ENCODE results near the gene SCN2B. TPM values are rescaled to one million over a fixed set of nuclear protein-coding genes. Genes with fewer than 3 reads are reported as not detected.

SCN2B gene
- total RNA-seq, 2 donors from 2014 or later = 3.4 to 8.2 TPM

DNA sequence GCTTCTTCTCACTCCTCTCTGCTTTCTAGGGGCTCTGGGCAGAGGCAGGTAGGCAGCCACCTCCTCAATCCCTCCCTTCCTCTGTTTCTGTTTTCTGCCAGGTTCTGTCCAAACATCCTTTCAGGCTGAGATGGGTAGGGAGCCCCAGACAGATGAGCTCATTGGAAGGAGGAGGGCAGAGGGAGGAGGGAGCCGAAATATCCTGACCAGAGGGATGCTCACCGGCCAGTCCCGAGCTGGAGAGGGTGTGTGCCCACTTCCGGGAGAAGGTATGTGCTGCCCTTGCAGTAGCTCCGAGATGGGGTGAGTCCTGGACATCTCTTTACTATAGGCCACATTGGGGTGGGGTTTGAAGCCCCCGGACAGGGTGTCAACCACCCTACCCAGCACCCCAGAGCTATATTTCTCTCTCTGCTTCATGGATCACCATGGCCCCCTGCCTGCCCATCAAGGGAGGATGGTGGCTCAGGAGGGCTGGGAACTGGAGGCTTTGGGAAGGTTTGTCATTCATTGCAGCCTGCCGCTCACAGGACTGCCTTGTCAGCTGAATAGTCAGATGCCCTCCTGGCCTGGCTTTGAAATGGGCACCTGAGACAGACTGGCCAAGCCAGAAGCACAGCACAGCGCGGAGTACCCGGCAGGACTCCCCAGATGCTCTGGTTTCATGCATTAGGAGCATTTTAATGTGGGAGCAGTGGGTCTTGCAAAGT lies 19.1 kb downstream of the SCN2B start:
- no peak for DNase-seq (ENCODE audit: low spot score)
- TF ChIP-seq, protein P1, sequence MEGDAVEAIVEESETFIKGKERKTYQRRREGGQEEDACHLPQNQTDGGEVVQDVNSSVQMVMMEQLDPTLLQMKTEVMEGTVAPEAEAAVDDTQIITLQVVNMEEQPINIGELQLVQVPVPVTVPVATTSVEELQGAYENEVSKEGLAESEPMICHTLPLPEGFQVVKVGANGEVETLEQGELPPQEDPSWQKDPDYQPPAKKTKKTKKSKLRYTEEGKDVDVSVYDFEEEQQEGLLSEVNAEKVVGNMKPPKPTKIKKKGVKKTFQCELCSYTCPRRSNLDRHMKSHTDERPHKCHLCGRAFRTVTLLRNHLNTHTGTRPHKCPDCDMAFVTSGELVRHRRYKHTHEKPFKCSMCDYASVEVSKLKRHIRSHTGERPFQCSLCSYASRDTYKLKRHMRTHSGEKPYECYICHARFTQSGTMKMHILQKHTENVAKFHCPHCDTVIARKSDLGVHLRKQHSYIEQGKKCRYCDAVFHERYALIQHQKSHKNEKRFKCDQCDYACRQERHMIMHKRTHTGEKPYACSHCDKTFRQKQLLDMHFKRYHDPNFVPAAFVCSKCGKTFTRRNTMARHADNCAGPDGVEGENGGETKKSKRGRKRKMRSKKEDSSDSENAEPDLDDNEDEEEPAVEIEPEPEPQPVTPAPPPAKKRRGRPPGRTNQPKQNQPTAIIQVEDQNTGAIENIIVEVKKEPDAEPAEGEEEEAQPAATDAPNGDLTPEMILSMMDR (IDR thresholded peaks at IDR 0.05) = no peak
- no peaks in the 10 kb centered on the region for H3K27me3 ChIP-seq

DNA sequence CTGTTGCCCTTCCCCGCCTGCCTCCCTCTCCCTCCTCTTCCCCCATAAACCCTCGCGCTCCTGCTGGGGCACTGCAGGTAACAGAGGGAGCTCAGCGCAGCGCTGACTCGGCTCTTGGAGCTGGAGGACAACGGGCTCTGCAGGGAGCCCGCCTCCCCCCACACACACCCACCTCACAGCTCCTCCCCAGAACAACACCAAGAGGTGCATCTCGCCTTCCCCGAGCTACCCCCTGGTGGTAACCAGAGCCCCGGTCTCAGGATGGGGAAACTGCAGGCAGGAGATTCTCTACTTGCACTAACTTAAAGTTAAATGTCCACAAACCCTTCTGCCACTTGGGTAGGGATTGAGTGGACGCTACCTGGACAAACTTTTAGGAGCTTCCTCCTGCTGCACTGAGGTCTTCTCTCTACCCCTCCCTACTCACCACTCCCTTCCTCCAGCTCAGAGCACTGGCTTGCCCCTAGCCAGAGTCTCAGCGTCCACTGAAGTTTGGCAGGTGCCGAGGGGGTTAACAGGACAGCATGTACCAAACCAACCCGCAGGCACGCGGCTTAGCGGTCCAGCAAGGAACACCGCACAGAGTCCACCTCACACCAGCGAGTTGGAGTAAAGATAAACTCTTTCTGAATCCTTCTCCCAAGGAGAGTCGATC lies 19.8 kb downstream of the SCN2B start:
- H3K36me3 ChIP-seq = no peaks in the 10 kb centered on the region
- peak overlapping the region in 1 of 2 donors; percentile 4 for H3K4me3 ChIP-seq
- peaks cover 0 to 30% of the 10 kb centered on the region in 2 donors for H3K4me1 ChIP-seq
- H3K27ac ChIP-seq = no peak overlapping the region
- no peak for DNase-seq (ENCODE audit: low spot score)
- no peaks in the 10 kb centered on the region for H3K9me3 ChIP-seq
- TF ChIP-seq, protein P1 (IDR thresholded peaks at IDR 0.05) = no peak
- no peaks in the 10 kb centered on the region for H3K27me3 ChIP-seq

More for the DNA sequence above, 19.1 kb downstream of the SCN2B start:
- Histone ChIP-seq H3K9me3 (no peaks in the 10 kb centered on the region), H3K27ac (no peak overlapping the region), H3K4me3 (no peak overlapping the region), H3K36me3 (no peaks in the 10 kb centered on the region), H3K4me1 (peaks cover 0 to 24% of the 10 kb centered on the region in 2 donors)

DNA sequence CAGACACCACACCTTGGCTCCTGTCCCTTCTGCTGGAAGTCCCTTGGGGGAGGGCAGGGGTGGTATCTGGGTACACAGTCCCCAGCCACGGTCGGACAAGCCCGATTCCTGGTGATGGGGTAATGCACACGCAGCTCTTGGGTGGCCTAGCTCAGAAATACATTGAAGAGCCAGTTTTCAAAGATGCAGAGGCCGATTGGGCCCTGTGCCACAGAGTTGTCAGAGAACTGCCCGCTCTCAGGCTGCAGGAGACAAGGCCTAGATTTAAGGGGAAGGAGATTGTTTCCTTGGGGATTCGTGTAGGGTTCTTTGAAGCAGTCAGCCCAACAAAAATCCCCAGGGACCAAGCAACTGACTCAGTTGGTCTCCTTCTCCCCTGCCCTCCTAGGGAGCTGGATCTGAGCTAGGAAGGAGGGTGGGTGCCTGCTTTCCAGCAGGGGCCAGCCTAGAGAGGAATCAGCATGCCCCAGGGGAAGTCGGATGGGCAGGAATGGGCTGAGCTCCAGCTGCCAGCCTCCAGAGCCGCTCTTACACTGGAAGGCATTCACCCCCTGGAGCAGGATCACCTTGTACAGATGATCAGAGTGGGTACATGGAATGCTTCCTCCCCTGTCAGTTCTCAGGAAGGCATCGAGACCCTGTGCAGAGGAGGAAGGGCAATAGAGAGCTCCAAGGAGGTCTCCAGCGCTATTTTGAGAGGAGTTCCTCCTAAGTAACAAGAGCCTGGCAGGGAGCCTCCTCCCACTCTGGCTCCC lies 20.5 kb downstream of the SCN2B start:
- Histone ChIP-seq H3K9me3 (no peaks in the 10 kb centered on the region), H3K27ac (no peak overlapping the region), H3K36me3 (no peaks in the 10 kb centered on the region), H3K4me3 (no peak overlapping the region), H3K4me1 (peaks cover 0 to 30% of the 10 kb centered on the region in 2 donors), H3K27me3 (no peaks in the 10 kb centered on the region)
- no peak for DNase-seq (ENCODE audit: low spot score)
- TF ChIP-seq, protein P1 (IDR thresholded peaks at IDR 0.05) = no peak

DNA sequence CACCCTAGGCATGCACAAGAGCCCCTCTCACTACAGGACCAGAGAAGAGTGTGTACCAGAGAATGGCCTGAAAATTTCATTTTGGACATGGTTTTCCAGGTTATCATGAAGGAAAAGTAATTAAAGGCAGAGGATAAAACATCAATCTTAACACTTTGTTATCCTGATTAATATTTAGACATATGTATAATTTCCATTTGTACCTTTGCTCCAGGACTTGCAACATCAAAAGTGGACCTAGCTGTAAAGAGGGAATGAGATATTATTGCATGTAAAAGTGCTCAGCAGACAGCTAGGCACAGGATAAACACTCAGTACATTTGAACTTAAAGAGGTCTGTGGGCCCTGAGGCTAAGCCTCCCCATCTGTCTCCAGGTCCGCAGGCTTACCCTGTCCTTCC lies 21.8 kb downstream of the SCN2B start:
- Histone ChIP-seq H3K27ac (no peak overlapping the region), H3K36me3 (no peaks in the 10 kb centered on the region), H3K4me1 (peaks cover 0 to 30% of the 10 kb centered on the region in 2 donors), H3K27me3 (no peaks in the 10 kb centered on the region), H3K9me3 (no peaks in the 10 kb centered on the region), H3K4me3 (no peak overlapping the region)
- TF ChIP-seq, protein P1 (IDR thresholded peaks at IDR 0.05) = no peak
- no peak for DNase-seq (ENCODE audit: low spot score)

DNA sequence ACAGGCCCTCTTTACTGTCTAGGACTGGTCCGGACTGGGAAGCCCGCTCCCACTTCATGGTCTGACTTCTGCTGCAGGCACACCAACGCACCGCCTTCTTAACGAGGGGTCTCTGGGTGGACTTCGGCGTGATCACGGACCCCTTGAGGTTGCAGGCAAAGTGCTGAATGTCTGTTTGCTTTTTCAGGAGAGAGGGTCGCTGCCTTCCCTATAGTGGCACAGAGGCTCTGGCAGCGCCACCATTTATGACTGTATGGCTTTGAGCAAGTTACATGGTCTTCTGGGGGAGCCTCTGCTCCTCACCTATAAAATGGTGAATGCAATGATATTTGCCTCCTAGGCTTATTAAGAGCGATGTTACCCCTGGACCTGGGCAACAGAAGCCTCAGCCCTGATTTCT lies 22.5 kb downstream of the SCN2B start:
- peaks cover 0 to 30% of the 10 kb centered on the region in 2 donors for H3K4me1 ChIP-seq
- DNase-seq (ENCODE audit: low spot score) = no peak
- H3K36me3 ChIP-seq = no peaks in the 10 kb centered on the region
- H3K27me3 ChIP-seq = no peaks in the 10 kb centered on the region
- H3K4me3 ChIP-seq = no peak overlapping the region
- TF ChIP-seq, protein P1 (IDR thresholded peaks at IDR 0.05) = no peak
- H3K27ac ChIP-seq = no peak overlapping the region
- H3K9me3 ChIP-seq = no peaks in the 10 kb centered on the region

Data from right atrium auricular region (tissue), 2 donors.